GM18499 (cell line): ENCODE data around the gene MORN5.

Experiments used
- ATAC-seq: cut with Tn5 transposase; IDR thresholded peaks from one replicate; pipeline ENCODE4 v1.9.1; 2021; ENCODE audit warnings: moderate number of reproducible peaks; ENCODE audit not compliant: insufficient read depth, unreplicated experiment

Gene MORN5

DNA sequence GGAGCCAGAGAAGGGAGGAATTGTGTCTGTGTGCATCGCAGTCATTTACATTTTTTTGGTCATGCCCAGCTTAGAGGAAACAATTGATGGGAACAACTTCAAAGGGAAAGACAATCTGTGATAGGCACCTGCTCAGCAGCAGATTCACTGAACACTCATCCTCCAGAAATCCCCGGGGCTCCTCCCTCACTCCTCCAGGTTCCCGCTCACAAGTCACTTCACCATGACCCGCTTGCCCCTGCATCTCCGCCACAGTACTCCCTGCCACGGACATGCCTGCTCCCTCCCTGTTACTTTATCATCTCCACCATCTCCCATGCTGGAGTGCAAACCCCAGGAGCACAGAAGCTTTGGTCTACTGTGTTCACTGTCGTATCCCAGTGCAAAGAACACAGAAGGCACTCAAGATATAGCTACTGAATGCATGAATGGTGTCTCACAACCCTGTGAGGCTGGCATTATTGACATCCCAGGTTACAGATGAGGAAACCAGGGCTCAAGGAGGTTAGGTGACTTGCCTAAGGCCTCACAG lies 52.8 kb downstream of the MORN5 start:
- ATAC-seq: no peak

- no peak for ATAC-seq
Observed at GRCh38 chr9:122213102-122213588, 53.4 kb downstream of the MORN5 start.

GRCh38 chr9:122213589-122214413 lies 54.1 kb downstream of the MORN5 start:
- no peak for ATAC-seq

- no peak for ATAC-seq
Observed at GRCh38 chr9:122214507-122214906, 54.8 kb downstream of the MORN5 start.

GRCh38 chr9:122215663-122216062 lies 56.0 kb downstream of the MORN5 start:
- no peak for ATAC-seq

- ATAC-seq: no peak
Observed at GRCh38 chr9:122216138-122216797, 56.6 kb downstream of the MORN5 start.

GRCh38 chr9:122216798-122217418 lies 57.2 kb downstream of the MORN5 start:
- no peak for ATAC-seq

DNA sequence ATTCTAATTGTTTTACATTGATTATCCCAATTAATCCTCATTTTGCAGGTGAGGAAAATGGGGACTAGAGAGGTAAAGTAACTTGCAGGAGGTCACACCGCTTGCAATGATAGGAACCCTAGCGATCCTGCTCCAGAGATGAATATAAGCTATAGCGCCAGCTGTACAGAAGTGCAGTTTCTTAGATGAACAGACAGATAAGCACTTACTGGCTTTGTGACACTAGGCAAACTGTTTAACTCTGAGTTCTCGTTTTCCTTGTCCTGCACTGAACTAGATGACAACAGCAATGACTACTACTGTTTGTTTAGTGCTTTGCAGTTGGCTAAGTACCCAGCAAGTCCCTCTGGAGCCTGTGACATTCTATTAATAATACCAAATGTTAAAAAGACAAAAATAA lies 57.9 kb downstream of the MORN5 start:
- no peak for ATAC-seq

- ATAC-seq: no peak
Observed at GRCh38 chr9:122218071-122218934, 58.6 kb downstream of the MORN5 start.

DNA sequence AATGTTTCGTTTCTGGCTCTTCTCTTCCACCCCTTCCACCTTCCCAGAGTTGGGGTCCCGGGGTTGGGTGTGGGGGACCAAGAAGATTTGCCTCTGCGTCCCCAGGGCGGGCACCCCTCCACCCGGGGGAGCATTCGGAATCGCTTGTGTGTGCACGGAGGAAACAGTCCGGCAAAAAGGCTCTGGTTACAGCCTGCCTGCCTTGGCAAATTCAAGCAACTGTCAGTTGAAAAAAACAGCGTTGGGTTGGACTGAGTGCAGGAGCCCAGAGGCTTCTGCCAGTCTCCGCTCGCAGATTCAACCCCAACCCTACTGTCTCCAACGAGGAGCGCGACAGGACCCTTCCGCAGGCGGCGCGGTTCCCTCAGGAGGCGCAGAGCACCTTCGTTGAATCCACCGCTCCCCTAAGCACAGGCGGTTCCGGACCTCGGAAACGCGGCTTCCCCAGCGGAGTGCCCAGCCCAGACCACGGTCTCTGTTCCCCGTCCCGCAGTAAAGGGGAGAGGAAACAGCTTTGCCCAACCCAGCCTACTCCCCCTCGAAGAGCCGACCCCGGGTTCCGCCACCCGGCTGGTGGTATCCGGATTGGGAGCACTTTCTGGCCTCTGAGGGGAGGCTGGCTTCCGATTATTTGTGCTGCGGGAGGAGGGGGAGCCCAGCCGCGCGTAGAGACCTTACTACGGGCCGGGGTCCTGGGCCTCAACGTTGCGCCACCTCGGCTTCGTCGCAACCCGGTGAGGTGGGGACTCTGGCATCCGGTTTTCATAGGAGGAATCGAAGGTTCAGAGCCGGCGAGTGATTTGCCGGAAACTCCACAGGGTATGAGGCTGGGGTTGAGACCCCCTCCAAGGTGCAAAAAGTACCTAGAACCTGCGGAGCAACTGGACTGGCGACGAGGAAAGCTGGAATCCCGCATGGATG lies 59.5 kb downstream of the MORN5 start:
- no peak for ATAC-seq

DNA sequence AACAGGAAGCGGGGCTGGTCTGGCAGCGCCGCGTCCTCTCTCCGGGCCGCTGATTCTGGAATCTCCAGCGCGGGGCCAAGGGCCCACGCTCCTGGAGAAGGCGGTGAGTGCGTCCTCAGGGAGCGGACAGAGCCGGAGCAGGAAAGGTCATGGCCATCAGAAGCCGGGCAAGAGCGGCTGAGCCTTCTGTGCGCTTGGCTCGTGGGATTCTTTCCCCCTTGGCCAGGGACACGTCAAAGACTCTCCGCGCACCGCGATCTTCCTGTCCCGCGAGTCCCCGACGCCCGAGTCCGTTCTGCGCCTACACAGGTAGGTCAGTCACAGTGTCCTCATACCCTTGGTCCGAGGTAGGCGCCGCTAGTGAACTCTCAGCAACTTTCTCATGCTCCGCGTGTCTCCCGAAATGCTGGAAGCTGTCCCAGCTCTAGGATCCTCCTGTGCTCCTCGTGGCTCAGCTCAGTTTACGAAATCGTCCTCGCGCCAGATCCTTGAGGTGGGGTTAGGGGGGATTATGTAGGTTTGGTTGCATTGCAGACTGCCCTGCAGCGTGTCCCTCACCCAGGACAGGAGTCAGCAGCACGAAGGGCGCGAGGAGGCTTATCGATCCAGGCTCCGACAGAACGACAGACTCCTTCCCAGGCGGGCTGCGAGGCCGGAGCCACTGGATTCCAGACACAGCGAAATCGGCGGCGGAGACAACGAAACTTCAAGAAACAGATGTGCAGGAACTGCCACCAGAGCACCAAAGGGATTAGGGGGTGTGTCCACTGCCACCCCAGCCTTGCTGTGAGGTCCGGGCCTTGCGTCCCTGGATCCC lies 60.4 kb downstream of the MORN5 start:
- no peak for ATAC-seq

GRCh38 chr9:122220673-122221182 lies 61.0 kb downstream of the MORN5 start:
- ATAC-seq: no peak

- ATAC-seq: no peak
Observed at GRCh38 chr9:122221183-122221811, 61.6 kb downstream of the MORN5 start.

DNA sequence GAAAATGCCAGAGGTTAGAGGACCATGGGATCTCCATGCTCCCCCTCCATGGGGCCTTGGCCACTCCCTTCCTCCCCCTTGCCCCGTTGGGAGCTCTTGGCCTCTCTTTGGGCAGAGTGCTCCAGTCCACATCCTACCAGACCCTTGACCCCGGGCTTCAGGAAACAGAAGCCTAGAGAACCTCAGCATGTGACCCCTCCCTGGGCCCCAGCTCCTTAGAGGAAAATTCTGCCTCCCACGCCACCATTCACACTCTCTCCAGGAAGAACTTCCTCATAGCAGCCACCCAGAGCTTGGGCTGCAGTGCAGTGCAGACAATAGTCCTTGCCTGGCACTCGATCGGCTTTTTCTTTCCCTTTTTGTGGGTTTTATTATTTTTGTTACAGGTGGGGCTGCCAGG lies 63.1 kb downstream of the MORN5 start:
- no peak for ATAC-seq

DNA sequence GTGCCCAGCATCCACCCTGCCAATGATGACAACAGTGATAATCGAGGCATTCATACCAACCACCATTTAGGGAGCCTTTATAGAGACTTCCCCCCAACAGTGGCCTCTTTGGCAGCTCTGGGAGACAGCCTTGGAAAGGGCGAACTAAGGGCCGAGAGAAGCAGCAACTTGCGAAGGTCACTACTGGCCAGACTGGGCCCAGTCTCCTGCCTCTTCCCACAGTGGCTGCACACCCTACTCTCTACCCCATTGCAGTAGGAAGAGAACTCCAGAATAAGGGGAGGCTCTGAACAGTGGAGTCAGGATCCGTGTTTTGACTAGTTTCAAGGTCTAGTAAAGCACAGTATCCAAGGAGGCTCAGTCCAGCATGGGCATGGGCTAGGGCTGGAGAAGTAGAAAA lies 63.7 kb downstream of the MORN5 start:
- ATAC-seq: no peak

DNA sequence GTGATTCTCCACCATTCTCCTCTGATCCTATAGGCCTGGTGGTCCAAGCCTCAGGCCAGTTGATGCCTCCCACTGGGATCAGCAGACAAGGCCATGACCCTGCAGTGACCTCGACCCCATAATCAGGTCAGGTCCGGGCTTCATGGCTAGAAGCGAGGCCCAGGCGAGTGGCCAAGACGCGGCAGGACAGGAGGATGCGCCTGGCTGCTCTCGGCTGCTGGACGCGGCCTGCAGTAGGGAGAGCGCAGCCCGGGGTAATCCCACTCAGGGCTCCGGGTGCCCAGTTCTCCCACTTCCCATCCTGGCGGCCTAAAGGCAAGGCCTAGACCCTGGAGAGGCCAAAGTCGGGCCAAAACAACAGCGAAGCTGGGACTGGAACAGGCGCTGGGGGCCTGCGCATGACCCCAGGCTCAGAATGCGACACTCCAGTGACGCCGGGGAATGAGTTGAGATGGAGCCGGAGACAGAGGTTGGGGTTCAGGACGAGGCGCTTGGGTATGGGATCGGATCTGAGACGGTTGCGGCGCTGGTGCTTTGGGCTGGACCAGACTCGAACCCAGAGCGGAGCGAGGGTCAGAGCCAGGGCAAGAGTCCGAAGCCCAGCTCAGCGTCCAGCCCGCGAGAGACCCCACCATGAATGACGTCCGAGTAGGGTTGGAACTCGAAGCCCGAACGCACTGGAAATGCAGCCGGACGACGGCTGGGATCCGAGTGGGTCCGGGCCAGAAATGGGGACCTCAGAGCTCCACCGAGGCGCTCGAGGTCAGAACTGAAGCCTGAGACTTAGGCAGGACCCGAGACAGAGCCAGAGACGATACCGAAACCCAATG lies 65.8 kb downstream of the MORN5 start:
- no peak for ATAC-seq
